Measurements from ENCODE around the gene PHOX2B. TPM values are rescaled to one million over a fixed set of nuclear protein-coding genes. Genes with fewer than 3 reads are reported as not detected.
"Not testable (repeated sequence)": the region's sequence is repeated elsewhere in the genome, so short reads cannot be mapped to it uniquely, and the experiment has no call there.

The PHOX2B gene
- total RNA-seq, 2 experiments from 2014 or later, result not detected

GRCh38 chr4:41719417-41719816 is 29.1 kb downstream of the PHOX2B start:
- Mint-ChIP-seq H3K27me3 (peaks cover 5% of the 10 kb centered on the region), H3K9me3 (no peaks in the 10 kb centered on the region), H3K4me1 (ENCODE audit: low read depth) (no peaks in the 10 kb centered on the region), H3K4me3 (no peak overlapping the region), H3K27ac (no peak overlapping the region), H3K36me3 (no peaks in the 10 kb centered on the region)
- POLR2A ChIA-PET, result no interaction called here
- intact Hi-C loops (cut with micrococcal nuclease), result no loop called here
- DNase-seq, result no peak
- CTCF ChIA-PET, result no interaction called here

- H3K4me1 Mint-ChIP-seq (ENCODE audit: low read depth), result no peaks in the 10 kb centered on the region
- no peaks in the 10 kb centered on the region for H3K9me3 Mint-ChIP-seq
- ChIA-PET CTCF (no interaction called here), POLR2A (no interaction called here)
- H3K36me3 Mint-ChIP-seq, result no peaks in the 10 kb centered on the region
- no peak overlapping the region for H3K4me3 Mint-ChIP-seq
- DNase-seq, result no peak
- peaks cover 5% of the 10 kb centered on the region for H3K27me3 Mint-ChIP-seq
- no peak overlapping the region for H3K27ac Mint-ChIP-seq
- intact Hi-C loops (cut with micrococcal nuclease), result no loop called here
Observed at GRCh38 chr4:41718907-41719306, 29.6 kb downstream of the PHOX2B start.

GRCh38 chr4:41715155-41715554 is 33.4 kb downstream of the PHOX2B start:
- CTCF ChIA-PET, result no interaction called here
- Mint-ChIP-seq H3K27me3 (peaks cover 2% of the 10 kb centered on the region), H3K4me3 (no peak overlapping the region), H3K27ac (no peak overlapping the region), H3K36me3 (no peaks in the 10 kb centered on the region), H3K4me1 (ENCODE audit: low read depth) (no peaks in the 10 kb centered on the region), H3K9me3 (peaks cover 4% of the 10 kb centered on the region)
- intact Hi-C loops (cut with micrococcal nuclease), result no loop called here
- POLR2A ChIA-PET, result no interaction called here
- no peak for DNase-seq

DNA sequence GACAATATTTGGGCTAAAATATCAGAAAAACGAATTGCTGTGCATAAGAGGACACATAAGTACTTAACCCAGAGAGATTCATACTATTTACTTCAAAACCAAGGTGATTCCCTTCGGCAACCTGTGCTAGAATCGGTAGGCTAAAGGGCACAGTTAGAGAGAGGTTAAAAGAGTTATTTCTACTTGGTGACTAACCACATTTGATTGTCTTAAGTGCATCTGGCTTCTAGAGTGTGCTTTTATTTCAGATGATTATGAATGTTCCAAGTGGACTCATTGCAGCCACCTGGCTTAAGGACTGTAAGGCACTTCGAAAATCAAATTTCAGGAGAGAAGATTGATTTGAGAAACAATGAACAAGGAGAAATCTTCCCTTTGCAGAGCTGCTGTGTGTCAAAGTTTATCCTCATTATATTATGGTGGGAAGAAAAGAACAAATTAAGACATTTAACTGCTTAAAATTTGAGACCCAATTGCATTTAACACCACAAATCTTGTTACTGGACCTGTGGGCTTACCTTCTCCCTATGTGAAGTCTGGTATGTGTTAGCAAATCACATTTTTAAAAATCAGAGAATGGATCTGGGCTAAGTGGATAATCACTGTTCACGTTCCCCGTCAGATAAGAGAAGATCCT is 34.0 kb downstream of the PHOX2B start:
- POLR2A ChIA-PET, result no interaction called here
- H3K27me3 Mint-ChIP-seq, result peaks cover 2% of the 10 kb centered on the region
- CTCF ChIA-PET, result no interaction called here

DNA sequence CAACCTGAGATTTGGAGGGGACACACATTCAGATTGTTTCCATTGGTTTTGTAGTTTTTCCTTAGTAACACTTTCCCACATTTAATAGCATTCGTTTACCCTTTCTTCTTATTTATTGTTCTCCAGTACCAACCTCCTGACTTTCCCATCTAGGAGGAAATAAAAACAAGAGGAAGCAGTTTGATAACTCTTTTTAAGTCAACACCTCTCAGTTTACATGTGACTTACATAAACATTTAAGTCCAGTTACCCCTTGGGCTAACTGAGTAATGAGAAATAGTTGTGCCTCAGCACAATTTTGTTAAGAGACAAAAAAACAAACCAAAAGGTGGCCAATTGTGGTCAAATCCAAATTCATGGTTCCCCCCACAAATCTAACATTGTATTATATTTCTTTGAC is 34.8 kb downstream of the PHOX2B start:
- H3K36me3 Mint-ChIP-seq, result no peaks in the 10 kb centered on the region
- intact Hi-C loops (cut with micrococcal nuclease), result no loop called here
- ChIA-PET CTCF (no interaction called here), POLR2A (no interaction called here)
- no peak overlapping the region for H3K4me3 Mint-ChIP-seq
- no peak overlapping the region for H3K27ac Mint-ChIP-seq
- H3K4me1 Mint-ChIP-seq (ENCODE audit: low read depth), result no peaks in the 10 kb centered on the region
- peaks cover 4% of the 10 kb centered on the region for H3K9me3 Mint-ChIP-seq
- no peaks in the 10 kb centered on the region for H3K27me3 Mint-ChIP-seq
- DNase-seq, result no peak

More for the DNA sequence above, 34.0 kb downstream of the PHOX2B start:
- peaks cover 4% of the 10 kb centered on the region for H3K9me3 Mint-ChIP-seq
- intact Hi-C loops (cut with micrococcal nuclease), result no loop called here
- no peak overlapping the region for H3K27ac Mint-ChIP-seq
- no peaks in the 10 kb centered on the region for H3K36me3 Mint-ChIP-seq
- H3K4me3 Mint-ChIP-seq, result no peak overlapping the region
- no peaks in the 10 kb centered on the region for H3K4me1 Mint-ChIP-seq (ENCODE audit: low read depth)
- no peak for DNase-seq

DNA sequence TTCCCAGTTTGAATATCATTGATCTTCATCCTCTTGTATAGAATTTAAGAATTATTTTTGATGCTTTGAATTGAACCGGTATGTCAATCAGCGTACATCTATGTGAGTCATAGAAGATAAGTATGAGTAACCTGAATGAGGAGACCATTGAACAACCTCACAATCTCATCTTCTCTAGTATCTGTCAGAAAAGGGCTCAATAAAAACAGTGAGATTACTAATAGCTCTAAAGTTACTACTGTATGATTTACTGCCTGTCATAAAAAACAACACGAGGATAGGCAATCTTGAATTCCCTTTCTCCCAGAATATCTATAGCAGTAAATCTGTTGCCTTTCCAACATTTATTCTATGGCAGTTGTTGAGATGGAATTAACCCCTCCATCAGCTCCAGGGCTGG is 36.1 kb downstream of the PHOX2B start:
- Mint-ChIP-seq H3K27ac (no peak overlapping the region), H3K27me3 (no peaks in the 10 kb centered on the region), H3K4me1 (ENCODE audit: low read depth) (no peaks in the 10 kb centered on the region), H3K9me3 (peaks cover 4% of the 10 kb centered on the region), H3K36me3 (no peaks in the 10 kb centered on the region), H3K4me3 (no peak overlapping the region)
- intact Hi-C loops (cut with micrococcal nuclease), result no loop called here
- no peak for DNase-seq
- POLR2A ChIA-PET, result no interaction called here
- CTCF ChIA-PET, result no interaction called here

- H3K27ac Mint-ChIP-seq; H3K9me3 Mint-ChIP-seq; H3K36me3 Mint-ChIP-seq; POLR2A ChIA-PET; intact Hi-C loops (cut with micrococcal nuclease); H3K27me3 Mint-ChIP-seq; DNase-seq; H3K4me3 Mint-ChIP-seq; CTCF ChIA-PET; H3K4me1 Mint-ChIP-seq (ENCODE audit: low read depth): not testable (repeated sequence)
Observed at GRCh38 chr4:41711654-41712053, 36.9 kb downstream of the PHOX2B start.

GRCh38 chr4:41709844-41710481 is 38.6 kb downstream of the PHOX2B start:
- intact Hi-C loops (cut with micrococcal nuclease), result no loop called here
- H3K36me3 Mint-ChIP-seq, result no peaks in the 10 kb centered on the region
- H3K9me3 Mint-ChIP-seq, result peaks cover 4% of the 10 kb centered on the region
- ChIA-PET CTCF (interaction anchor here (0.6 kb wide), 1 partner anchor 176 kb away, joined by 3 read pairs; no protein-coding TSS in a partner anchor), POLR2A (no interaction called here)
- no peak overlapping the region for H3K4me3 Mint-ChIP-seq
- DNase-seq, result no peak
- no peak overlapping the region for H3K27ac Mint-ChIP-seq
- H3K27me3 Mint-ChIP-seq, result no peaks in the 10 kb centered on the region
- H3K4me1 Mint-ChIP-seq (ENCODE audit: low read depth), result no peaks in the 10 kb centered on the region

GRCh38 chr4:41703785-41704184 is 44.7 kb downstream of the PHOX2B start:
- Mint-ChIP-seq H3K9me3 (no peaks in the 10 kb centered on the region), H3K27ac (no peak overlapping the region), H3K27me3 (peaks cover 7% of the 10 kb centered on the region), H3K4me3 (no peak overlapping the region), H3K4me1 (ENCODE audit: low read depth) (no peaks in the 10 kb centered on the region), H3K36me3 (no peaks in the 10 kb centered on the region)
- no peak for DNase-seq
- ChIA-PET POLR2A (no interaction called here), CTCF (no interaction called here)
- intact Hi-C loops (cut with micrococcal nuclease), result no loop called here

DNA sequence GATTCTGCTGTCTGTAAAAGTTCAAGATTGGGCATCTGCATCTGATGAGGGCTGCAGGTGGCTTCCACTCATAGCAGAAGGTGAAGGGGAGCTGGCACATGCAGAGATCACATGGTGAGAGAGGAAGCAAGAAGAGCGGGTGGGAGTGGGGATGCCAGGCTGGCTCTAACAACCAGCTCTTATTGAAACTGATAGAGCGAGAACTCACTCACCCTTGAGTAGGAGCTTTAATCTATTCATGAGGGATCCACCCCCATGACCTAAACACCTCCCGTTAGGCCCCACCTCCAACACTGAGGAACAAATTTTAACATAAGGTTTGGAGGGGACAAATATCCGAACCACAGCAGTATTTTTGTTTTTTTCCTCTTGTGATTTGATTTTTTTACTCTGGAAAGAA is 45.8 kb downstream of the PHOX2B start:
- POLR2A ChIA-PET, result no interaction called here
- CTCF ChIA-PET, result no interaction called here
- H3K27ac Mint-ChIP-seq, result no peak overlapping the region
- H3K36me3 Mint-ChIP-seq, result no peaks in the 10 kb centered on the region
- no peaks in the 10 kb centered on the region for H3K4me1 Mint-ChIP-seq (ENCODE audit: low read depth)
- no peaks in the 10 kb centered on the region for H3K9me3 Mint-ChIP-seq
- no peak overlapping the region for H3K4me3 Mint-ChIP-seq
- intact Hi-C loops (cut with micrococcal nuclease), result no loop called here
- H3K27me3 Mint-ChIP-seq, result peaks cover 7% of the 10 kb centered on the region
- DNase-seq, result no peak

DNA sequence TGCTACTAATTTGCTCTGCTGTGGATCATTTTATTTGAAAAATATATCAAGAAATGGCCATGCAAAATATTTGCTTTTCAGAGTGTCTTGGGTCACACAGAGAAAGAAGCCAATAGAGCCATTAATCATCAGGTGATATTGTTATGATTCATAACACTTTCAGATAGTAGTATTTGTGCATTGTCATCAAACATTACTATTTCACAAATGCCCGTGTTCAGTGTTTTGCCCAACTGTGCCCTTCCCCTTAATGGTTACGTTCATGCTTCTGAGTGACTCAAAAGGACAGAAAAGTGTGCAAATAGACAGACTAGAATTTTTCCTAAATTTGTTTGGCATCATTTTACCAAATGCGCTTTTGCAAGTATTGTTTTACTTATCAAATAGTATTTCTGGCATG is 46.5 kb downstream of the PHOX2B start:
- intact Hi-C loops (cut with micrococcal nuclease), result no loop called here
- Mint-ChIP-seq H3K9me3 (no peaks in the 10 kb centered on the region), H3K27ac (no peak overlapping the region), H3K4me3 (no peak overlapping the region), H3K27me3 (peaks cover 7% of the 10 kb centered on the region), H3K4me1 (ENCODE audit: low read depth) (no peaks in the 10 kb centered on the region), H3K36me3 (no peaks in the 10 kb centered on the region)
- CTCF ChIA-PET, result no interaction called here
- no peak for DNase-seq
- POLR2A ChIA-PET, result no interaction called here

GRCh38 chr4:41696763-41697162 is 51.8 kb downstream of the PHOX2B start:
- ChIA-PET POLR2A (no interaction called here), CTCF (interaction anchor here (1.1 to 1.2 kb wide), 3 partner anchors 28 to 417 kb away, joined by 3 to 5 read pairs (median 3); no protein-coding TSS in a partner anchor)
- Mint-ChIP-seq H3K27me3 (peaks cover 2% of the 10 kb centered on the region), H3K9me3 (no peaks in the 10 kb centered on the region), H3K4me1 (ENCODE audit: low read depth) (peaks cover 3% of the 10 kb centered on the region), H3K27ac (no peak overlapping the region), H3K4me3 (no peak overlapping the region), H3K36me3 (no peaks in the 10 kb centered on the region)
- intact Hi-C loops (cut with micrococcal nuclease), result loop anchor here (10.0 kb wide), 1 partner anchor 588 kb away; no protein-coding TSS in a partner anchor
- DNase-seq, result no peak

GRCh38 chr4:41696131-41696530 is 52.4 kb downstream of the PHOX2B start:
- no peaks in the 10 kb centered on the region for H3K9me3 Mint-ChIP-seq
- ChIA-PET CTCF (no interaction called here), POLR2A (no interaction called here)
- H3K4me3 Mint-ChIP-seq, result no peak overlapping the region
- no peaks in the 10 kb centered on the region for H3K36me3 Mint-ChIP-seq
- intact Hi-C loops (cut with micrococcal nuclease), result loop anchor here (10.0 kb wide), 1 partner anchor 589 kb away; no protein-coding TSS in a partner anchor
- no peak for DNase-seq
- no peak overlapping the region for H3K27ac Mint-ChIP-seq
- peaks cover 3% of the 10 kb centered on the region for H3K4me1 Mint-ChIP-seq (ENCODE audit: low read depth)
- H3K27me3 Mint-ChIP-seq, result peaks cover 2% of the 10 kb centered on the region

All from activated CD4-positive, alpha-beta memory T cell treated with anti-CD3 and anti-CD28 coated beads for 36 hours (primary cell).